Kidney epithelial cell (primary cell): ENCODE measurements around the gene ECEL1. TPM values are rescaled to one million over a fixed set of nuclear protein-coding genes. Genes with fewer than 3 reads are reported as not detected.

Experiments used
- DNase-seq: peaks from one replicate; pipeline ENCODE4 v3.0.0-alpha.2; 2010; ENCODE audit warnings: low read depth
- H3K27me3 ChIP-seq: 2 replicates; pipeline ENCODE4 v1.6.0; 2011; ENCODE audit warnings: low read length; ENCODE audit not compliant: control insufficient read depth, insufficient read depth
- H3K36me3 ChIP-seq: 2 replicates; pipeline ENCODE4 v1.5.1; 2011; ENCODE audit warnings: low read length; ENCODE audit not compliant: control insufficient read depth, insufficient read depth
- H3K4me3 ChIP-seq: 2 replicates; pipeline ENCODE4 v1.5.1; 2011; ENCODE audit warnings: low read depth, mild to moderate bottlenecking, control low read depth, low read length
- total RNA-seq: library from RNA; depleted of rRNA; stranded (reverse); fragments of >200 nt; gene quantifications from 2 replicates; pipeline ENCODE4 v1.2.3, GENCODE V29; 2015
- TF ChIP-seq, protein P1 (sequence below): IDR thresholded peaks from 2 replicates; pipeline ENCODE4 v1.5.1; 2011; ENCODE audit warnings: mild to moderate bottlenecking, moderate library complexity, low read length, control low read depth, inconsistent platforms; ENCODE audit not compliant: insufficient read depth, poor library complexity, severe bottlenecking

Gene ECEL1
- total RNA-seq, 1 donor from 2014 or later = 2.2 TPM

DNA sequence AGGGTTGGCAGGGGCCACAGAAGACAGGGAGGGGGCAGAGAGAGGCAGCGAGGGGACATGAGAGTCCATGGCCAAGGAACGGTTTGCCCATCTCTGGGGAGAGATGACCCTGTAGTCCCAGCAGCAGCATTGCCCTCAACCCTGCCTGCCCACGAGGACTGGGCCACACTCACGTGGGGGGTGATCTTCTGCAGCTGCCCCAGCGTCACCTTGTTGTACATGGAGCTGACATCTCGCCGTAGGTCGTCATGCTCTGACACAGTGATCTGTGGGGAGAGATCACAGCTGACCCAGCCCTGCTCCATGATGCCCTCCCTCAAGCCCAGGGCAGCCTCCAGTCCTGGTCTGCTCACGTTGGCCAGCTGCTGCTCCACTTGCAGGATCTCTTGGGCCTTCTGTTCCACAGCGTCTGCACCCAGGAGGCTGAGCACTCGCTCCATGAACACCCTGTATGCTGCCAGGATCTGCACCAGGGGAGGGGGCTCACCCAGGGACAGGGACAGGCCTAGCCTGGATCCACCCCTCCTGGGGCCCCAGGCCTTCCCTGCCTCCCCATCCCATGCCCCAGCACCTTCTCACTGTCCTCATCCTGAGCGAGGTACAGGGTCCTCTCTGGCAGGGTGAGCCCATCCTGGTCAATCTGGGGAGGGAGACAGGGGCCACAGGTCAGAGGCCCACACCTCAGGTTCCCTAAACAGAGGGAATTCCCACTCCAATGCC lies 2.8 kb downstream of the ECEL1 start:
- no peak for DNase-seq
- peaks cover 61% of the 10 kb centered on the region for H3K27me3 ChIP-seq
- no peaks in the 10 kb centered on the region for H3K36me3 ChIP-seq
- no peak overlapping the region for H3K4me3 ChIP-seq
- TF ChIP-seq, protein P1, sequence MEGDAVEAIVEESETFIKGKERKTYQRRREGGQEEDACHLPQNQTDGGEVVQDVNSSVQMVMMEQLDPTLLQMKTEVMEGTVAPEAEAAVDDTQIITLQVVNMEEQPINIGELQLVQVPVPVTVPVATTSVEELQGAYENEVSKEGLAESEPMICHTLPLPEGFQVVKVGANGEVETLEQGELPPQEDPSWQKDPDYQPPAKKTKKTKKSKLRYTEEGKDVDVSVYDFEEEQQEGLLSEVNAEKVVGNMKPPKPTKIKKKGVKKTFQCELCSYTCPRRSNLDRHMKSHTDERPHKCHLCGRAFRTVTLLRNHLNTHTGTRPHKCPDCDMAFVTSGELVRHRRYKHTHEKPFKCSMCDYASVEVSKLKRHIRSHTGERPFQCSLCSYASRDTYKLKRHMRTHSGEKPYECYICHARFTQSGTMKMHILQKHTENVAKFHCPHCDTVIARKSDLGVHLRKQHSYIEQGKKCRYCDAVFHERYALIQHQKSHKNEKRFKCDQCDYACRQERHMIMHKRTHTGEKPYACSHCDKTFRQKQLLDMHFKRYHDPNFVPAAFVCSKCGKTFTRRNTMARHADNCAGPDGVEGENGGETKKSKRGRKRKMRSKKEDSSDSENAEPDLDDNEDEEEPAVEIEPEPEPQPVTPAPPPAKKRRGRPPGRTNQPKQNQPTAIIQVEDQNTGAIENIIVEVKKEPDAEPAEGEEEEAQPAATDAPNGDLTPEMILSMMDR = no peak

DNA sequence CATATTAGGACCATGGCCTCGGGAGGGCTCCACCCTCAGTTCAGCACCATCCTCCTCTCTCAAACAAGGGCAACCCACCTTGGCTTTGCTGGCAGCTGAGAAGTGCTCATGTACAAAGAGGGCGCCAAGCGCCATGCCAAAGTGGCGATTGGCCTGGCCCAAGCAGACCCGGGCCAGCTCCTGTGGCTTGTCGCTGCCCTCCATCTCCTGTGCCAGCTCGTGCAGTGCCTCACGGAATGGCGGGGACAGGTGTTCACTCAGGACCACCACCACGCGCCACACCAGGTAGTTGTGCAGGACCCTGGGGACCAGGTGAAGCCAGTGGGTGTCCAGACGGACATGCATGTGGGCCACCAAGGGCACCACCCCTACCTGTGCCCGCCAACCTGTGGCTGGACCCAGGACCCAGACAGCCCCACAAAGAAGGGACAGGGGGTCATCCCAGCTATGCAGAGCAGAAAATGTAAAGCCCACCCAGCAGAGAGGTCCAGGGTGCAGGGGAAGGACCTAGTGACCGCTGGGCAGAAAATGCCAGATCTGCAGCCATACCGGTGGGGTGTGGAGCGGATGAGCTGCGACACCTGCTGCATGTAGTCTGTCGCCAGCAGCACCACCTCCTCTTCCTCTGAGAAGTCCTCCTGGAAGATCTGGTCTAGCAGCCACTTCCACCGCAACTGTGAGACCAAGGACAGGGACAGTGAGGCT lies 3.6 kb downstream of the ECEL1 start:
- DNase-seq = no peak
- peaks cover 62% of the 10 kb centered on the region for H3K27me3 ChIP-seq
- no peaks in the 10 kb centered on the region for H3K36me3 ChIP-seq
- TF ChIP-seq, protein P1 = no peak
- no peak overlapping the region for H3K4me3 ChIP-seq

DNA sequence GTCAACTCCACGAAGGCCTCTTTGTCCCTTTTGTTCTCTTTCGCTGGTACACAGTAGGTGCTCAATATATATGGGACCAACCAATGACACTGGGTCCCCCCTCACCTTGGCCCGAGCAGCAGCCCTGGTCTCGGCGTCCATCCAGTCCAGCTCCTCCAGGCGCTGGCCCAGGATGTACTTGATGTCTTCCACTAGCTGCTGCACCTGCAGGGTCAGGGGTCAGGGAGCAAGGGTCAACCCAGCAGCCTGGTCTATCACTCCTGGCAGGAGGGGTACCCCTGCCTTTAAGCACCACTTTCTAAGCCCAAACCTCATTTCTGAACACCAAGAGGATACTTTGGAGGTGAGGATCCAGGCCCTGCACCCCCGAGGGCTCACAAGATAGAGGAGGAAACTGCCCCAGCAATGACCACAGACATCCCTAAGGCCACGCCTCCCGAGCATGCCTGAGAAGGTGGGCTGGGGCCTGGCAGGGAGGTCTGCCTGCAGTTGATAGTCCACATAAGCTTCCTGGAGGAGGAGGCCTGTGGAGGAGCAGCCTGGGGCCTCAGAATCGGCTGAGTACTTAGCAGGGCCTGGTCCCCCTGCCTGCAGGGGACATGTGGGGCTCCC lies 4.2 kb downstream of the ECEL1 start:
- peaks cover 63% of the 10 kb centered on the region for H3K27me3 ChIP-seq
- H3K36me3 ChIP-seq = no peaks in the 10 kb centered on the region
- no peak for DNase-seq
- no peak overlapping the region for H3K4me3 ChIP-seq
- TF ChIP-seq, protein P1 = no peak

DNA sequence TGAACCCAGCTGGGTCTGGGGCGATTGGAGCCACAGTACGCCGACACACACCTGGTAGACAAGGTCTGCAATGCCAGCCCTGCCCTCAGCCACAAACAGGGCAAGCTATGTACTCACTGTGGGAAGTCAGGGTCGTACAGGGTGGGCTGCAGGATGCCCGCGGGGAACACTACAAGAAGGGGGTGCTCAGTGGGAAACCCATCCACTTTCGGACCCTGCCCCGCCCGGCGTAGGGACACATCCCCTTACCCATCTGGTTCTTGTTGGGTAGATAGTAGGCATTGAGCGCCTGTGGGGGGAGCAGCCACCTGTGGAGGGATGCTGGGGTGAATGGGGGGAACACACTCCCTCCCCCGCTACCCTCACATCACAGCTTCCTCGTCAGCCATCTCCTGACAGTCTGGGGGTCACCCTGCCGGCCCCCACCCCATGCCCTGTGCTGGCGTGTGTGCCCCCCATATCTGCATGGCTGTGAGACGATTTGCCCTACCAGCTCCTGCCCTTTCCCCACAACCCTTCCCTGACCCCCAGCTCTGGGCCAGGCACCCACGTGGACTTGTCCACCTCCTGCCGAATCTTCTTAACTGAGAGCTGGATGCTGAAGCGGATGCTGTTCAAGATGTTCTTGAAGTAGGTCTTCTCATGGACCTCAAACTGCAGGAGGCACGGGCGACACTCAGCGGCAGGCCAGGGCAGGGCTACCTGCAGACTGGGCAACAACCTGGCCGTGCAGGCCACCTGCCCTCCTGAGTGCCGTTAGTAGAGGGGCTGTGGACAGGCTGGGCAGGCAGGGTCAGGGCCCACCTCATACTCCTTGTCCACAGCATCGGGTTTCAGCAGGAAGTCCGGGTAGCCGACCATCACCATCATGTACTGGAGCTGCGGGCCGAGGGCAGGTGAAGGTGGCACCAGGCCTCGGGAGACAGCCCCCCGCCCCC lies 5.1 kb downstream of the ECEL1 start:
- peaks cover 57% of the 10 kb centered on the region for H3K27me3 ChIP-seq
- no peak for DNase-seq
- H3K4me3 ChIP-seq = no peak overlapping the region
- TF ChIP-seq, protein P1 = no peak
- H3K36me3 ChIP-seq = no peaks in the 10 kb centered on the region

DNA sequence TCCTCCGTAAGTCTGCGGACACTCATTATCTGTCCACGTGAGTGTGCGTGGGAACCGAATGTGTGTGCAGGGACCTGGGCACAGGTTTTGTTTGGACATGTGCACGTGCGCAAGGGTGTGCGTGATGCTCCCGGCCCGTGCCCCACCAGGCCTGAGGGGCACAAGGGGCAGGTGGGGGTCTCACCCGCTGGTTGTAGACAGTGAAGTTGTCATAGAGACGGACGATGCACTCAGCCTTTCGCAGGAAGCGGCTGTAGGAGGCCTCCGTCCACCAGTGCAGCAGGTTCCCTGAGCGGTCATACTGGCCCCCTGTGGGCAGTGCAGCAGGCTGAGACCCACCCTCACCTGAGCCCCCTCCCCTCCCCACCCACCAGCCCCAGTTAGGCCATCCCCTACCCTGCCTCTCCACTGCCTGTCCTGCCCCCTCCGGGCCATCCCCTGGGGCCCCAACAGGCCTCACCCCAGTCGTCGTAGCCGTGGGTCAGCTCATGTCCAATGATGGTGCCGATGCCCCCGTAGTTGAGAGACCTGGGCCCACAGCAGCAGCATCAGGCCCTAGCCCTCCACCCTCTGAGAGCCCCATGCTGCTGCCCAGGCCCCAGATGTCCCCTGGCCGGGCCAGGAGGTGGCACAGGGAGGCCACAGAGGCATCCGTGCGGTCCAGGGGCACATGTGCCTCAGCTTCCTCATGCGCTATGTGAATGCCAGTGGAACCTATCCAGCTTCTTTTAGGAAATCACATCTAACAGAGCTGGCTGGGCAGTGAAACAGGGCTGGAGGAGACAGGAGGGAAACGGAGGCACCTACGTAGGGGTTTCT lies 6.1 kb downstream of the ECEL1 start:
- Histone ChIP-seq H3K4me3 (no peak overlapping the region), H3K36me3 (no peaks in the 10 kb centered on the region), H3K27me3 (peaks cover 49% of the 10 kb centered on the region)
- TF ChIP-seq, protein P1 = no peak
- no peak for DNase-seq
